ENCODE measurements around the gene ASTL.

DNA sequence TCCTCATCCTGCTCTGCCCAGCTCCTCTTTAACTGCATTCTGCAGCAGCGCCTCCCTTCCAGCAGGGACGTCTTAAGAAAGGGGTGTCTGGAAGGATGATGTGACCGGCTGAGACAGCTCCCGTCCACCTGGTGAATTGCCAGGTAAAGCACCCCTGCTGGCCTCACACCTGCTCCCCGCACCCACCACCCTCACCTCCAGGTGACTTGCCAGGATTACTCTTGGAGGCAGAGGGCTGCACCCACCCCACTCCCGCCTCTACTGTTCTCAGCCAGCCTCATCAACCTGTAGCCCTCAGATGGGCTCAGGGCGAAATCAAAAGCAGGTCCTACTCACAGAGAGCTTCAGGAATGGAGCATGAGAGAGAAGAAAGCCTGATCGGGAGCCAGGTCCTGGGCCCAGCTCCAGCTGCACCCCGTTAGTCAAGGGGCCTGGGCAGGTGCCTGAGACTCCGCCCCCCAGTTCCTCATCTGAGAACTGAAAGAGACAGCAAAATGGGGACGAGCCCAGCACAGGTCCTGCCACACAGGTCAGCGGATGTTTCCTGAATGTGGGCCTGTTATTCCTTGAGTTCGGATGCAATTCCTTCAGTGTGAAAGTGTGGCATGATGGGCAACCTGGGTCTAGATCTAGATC lies 27.6 kb downstream of the ASTL start:
- no peak for TF ChIP-seq EZH2 (IDR thresholded peaks at IDR 0.05; ENCODE audit: insufficient read depth, poor library complexity, severe bottlenecking)
- no peak for TF ChIP-seq EZH2phosphoT487 (IDR thresholded peaks at IDR 0.05; ENCODE audit: insufficient read depth, low read depth)

Data from GM23248 (cell line).